Osteoblast (primary cell): ENCODE data around the gene TMSB4X. TPM values are rescaled to one million over a fixed set of nuclear protein-coding genes. Genes with fewer than 3 reads are reported as not detected.
A peak's percentile ranks its signal among the peaks of the same experiment; 100 is the strongest.
"Not testable (repeated sequence)": the region's sequence is repeated elsewhere in the genome, so short reads cannot be mapped to it uniquely, and the experiment has no call there.

Experiments
- DNase-seq: peaks from one replicate; pipeline ENCODE4 v3.0.0; 2011; ENCODE audit warnings: low spot score, mixed read lengths; ENCODE audit not compliant: insufficient read length; ENCODE audit errors: missing footprints
- H2AFZ ChIP-seq: 2 replicates; pipeline ENCODE4 v1.6.0; 2011; ENCODE audit warnings: mild to moderate bottlenecking, low read length
- H3K27ac ChIP-seq: 2 replicates; pipeline ENCODE4 v1.5.1; 2011; ENCODE audit warnings: mild to moderate bottlenecking, low read depth, low read length, moderate library complexity
- H3K27me3 ChIP-seq: 2 replicates; pipeline ENCODE4 v1.6.0; 2012; ENCODE audit warnings: mild to moderate bottlenecking, control low read depth, inconsistent platforms, low read length, moderate library complexity; ENCODE audit not compliant: insufficient read depth
- H3K36me3 ChIP-seq: 2 replicates; pipeline ENCODE4 v1.5.1; 2011; ENCODE audit warnings: mild to moderate bottlenecking, low read length, control low read depth, moderate library complexity; ENCODE audit not compliant: insufficient read depth
- H3K4me1 ChIP-seq: 2 replicates; pipeline ENCODE4 v1.5.1; 2011; ENCODE audit warnings: mild to moderate bottlenecking, low read length, control low read depth, moderate library complexity; ENCODE audit not compliant: insufficient read depth
- H3K4me2 ChIP-seq: 2 replicates; pipeline ENCODE4 v1.6.0; 2011; ENCODE audit warnings: mild to moderate bottlenecking, low read length; ENCODE audit not compliant: insufficient read depth
- H3K4me3 ChIP-seq: fragments of 200-600 bp; sonication (generic); 3 replicates; pipeline ENCODE4 v1.5.1; 2012; ENCODE audit warnings: mild to moderate bottlenecking, low read length, inconsistent platforms; ENCODE audit not compliant: insufficient read depth
- H3K79me2 ChIP-seq: 2 replicates; pipeline ENCODE4 v1.6.0; 2012; ENCODE audit warnings: mild to moderate bottlenecking, low read length, control low read depth, inconsistent platforms; ENCODE audit not compliant: insufficient read depth
- H3K9me3 ChIP-seq: 2 replicates; pipeline ENCODE4 v1.5.1; 2011; ENCODE audit warnings: low read depth, low read length, control low read depth
- H4K20me1 ChIP-seq: 2 replicates; pipeline ENCODE4 v1.6.0; 2012; ENCODE audit warnings: mild to moderate bottlenecking, low read length, control low read depth; ENCODE audit not compliant: insufficient read depth
- CTCF ChIP-seq: IDR thresholded peaks from 2 replicates; pipeline ENCODE4 v1.5.1; 2011; ENCODE audit warnings: mild to moderate bottlenecking, low read depth, low read length, moderate library complexity; ENCODE audit errors: extremely low read depth
- total RNA-seq: library from RNA; depleted of rRNA; stranded (reverse); fragments of >200 nt; gene quantifications from 2 replicates; pipeline ENCODE4 v1.2.3, GENCODE V29; 2012

TMSB4X gene
- total RNA-seq, 1 donor = 5,120 TPM

GRCh38 chrX:12973561-12974304 is 1.2 kb upstream of the TMSB4X start:
- H4K20me1 ChIP-seq = peaks cover 8% of the 10 kb centered on the region
- H2AFZ ChIP-seq = no peak overlapping the region
- no peak overlapping the region for H3K4me3 ChIP-seq
- peak overlapping the region; percentile 93 for H3K27ac ChIP-seq
- H3K79me2 ChIP-seq = peaks cover 16% of the 10 kb centered on the region
- H3K27me3 ChIP-seq = no peaks in the 10 kb centered on the region
- peak overlapping the region; percentile 85 for H3K4me2 ChIP-seq
- no peak for TF ChIP-seq CTCF
- peaks cover 5% of the 10 kb centered on the region for H3K4me1 ChIP-seq
- peaks cover 7% of the 10 kb centered on the region for H3K36me3 ChIP-seq
- no peak for DNase-seq
- no peaks in the 10 kb centered on the region for H3K9me3 ChIP-seq

GRCh38 chrX:12974305-12974795 is 560 bp upstream of the TMSB4X start:
- no peak for TF ChIP-seq CTCF
- DNase-seq = peak; percentile 91
- Histone ChIP-seq H2AFZ (peak overlapping the region; percentile 51), H3K4me2 (peak overlapping the region; percentile 85), H3K4me1 (peaks cover 7% of the 10 kb centered on the region), H3K27me3 (no peaks in the 10 kb centered on the region), H3K36me3 (peaks cover 7% of the 10 kb centered on the region), H3K27ac (peak overlapping the region; percentile 93), H4K20me1 (peaks cover 8% of the 10 kb centered on the region), H3K4me3 (peak overlapping the region; percentile 78), H3K9me3 (no peaks in the 10 kb centered on the region), H3K79me2 (peaks cover 16% of the 10 kb centered on the region)

- no peak overlapping the region for H2AFZ ChIP-seq
- H4K20me1 ChIP-seq = peaks cover 8% of the 10 kb centered on the region
- H3K4me3 ChIP-seq = peak overlapping the region; percentile 78
- H3K9me3 ChIP-seq = no peaks in the 10 kb centered on the region
- H3K4me2 ChIP-seq = no peak overlapping the region
- no peak for DNase-seq
- no peak for TF ChIP-seq CTCF
- H3K36me3 ChIP-seq = peaks cover 7% of the 10 kb centered on the region
- peaks cover 3% of the 10 kb centered on the region for H3K4me1 ChIP-seq
- H3K79me2 ChIP-seq = peaks cover 16% of the 10 kb centered on the region
- H3K27ac ChIP-seq = peak overlapping the region; percentile 93
- H3K27me3 ChIP-seq = no peaks in the 10 kb centered on the region
Measured at GRCh38 chrX:12975670-12975965, 708 bp downstream of the TMSB4X start.

- peaks cover 2% of the 10 kb centered on the region for H3K4me1 ChIP-seq
- peak overlapping the region; percentile 78 for H3K4me3 ChIP-seq
- H4K20me1 ChIP-seq = peaks cover 8% of the 10 kb centered on the region
- peak; percentile 74 for DNase-seq
- H3K79me2 ChIP-seq = peaks cover 16% of the 10 kb centered on the region
- no peaks in the 10 kb centered on the region for H3K27me3 ChIP-seq
- H3K36me3 ChIP-seq = peaks cover 7% of the 10 kb centered on the region
- H3K27ac ChIP-seq = peak overlapping the region; percentile 93
- TF ChIP-seq CTCF = no peak
- peak overlapping the region; percentile 80 for H3K4me2 ChIP-seq
- H3K9me3 ChIP-seq = no peaks in the 10 kb centered on the region
- no peak overlapping the region for H2AFZ ChIP-seq
Measured at GRCh38 chrX:12975991-12976558, 1.2 kb downstream of the TMSB4X start.

- Histone ChIP-seq H3K4me2 (peak overlapping the region; percentile 80), H3K27ac (peak overlapping the region; percentile 93), H3K79me2 (peaks cover 16% of the 10 kb centered on the region), H3K4me3 (peak overlapping the region; percentile 78)
- not testable (repeated sequence) for H2AFZ ChIP-seq, DNase-seq, H3K36me3 ChIP-seq, H4K20me1 ChIP-seq, H3K4me1 ChIP-seq, H3K9me3 ChIP-seq, H3K27me3 ChIP-seq
Measured at GRCh38 chrX:12976819-12977732, 2.2 kb downstream of the TMSB4X start.
